NT2/D1 (cell line): ENCODE results near the gene BHLHE23.

Source experiments
- SUZ12 ChIP-seq: IDR thresholded peaks from 2 replicates; pipeline ENCODE4 v1.6.1; 2011; ENCODE audit not compliant: insufficient read length, insufficient read depth; ENCODE audit errors: extremely low read depth
- ZNF274 ChIP-seq: IDR thresholded peaks from 2 replicates; pipeline ENCODE4 v1.6.1; 2011; ENCODE audit warnings: mild to moderate bottlenecking, low read depth, low read length

- TF ChIP-seq ZNF274 (no peak), SUZ12 (no peak)
Observed at GRCh38 chr20:63011798-63012197, 5.0 kb upstream of the BHLHE23 start.
